Activated naive CD8-positive, alpha-beta T cell treated with anti-CD3 and anti-CD28 coated beads for 36 hours (primary cell): ENCODE data around the gene XPO1. TPM values are rescaled to one million over a fixed set of nuclear protein-coding genes. Genes with fewer than 3 reads are reported as not detected.
"Not testable (repeated sequence)": the region's sequence is repeated elsewhere in the genome, so short reads cannot be mapped to it uniquely, and the experiment has no call there.

Experiments used
- DNase-seq: peaks from one replicate; pipeline ENCODE4 v3.0.0; 2021
- H3K27ac Mint-ChIP-seq: one replicate; pipeline ENCODE4 v1.8.0; 2022; ENCODE audit warnings: mild to moderate bottlenecking, moderate library complexity, mixed read lengths
- H3K27me3 Mint-ChIP-seq: one replicate; pipeline ENCODE4 v1.8.0; 2022; ENCODE audit warnings: mild to moderate bottlenecking, mixed read lengths
- H3K36me3 Mint-ChIP-seq: one replicate; pipeline ENCODE4 v1.8.0; 2021; ENCODE audit warnings: mild to moderate bottlenecking, mixed read lengths
- H3K4me1 Mint-ChIP-seq: one replicate; pipeline ENCODE4 v1.8.0; 2021; ENCODE audit warnings: mixed read lengths
- H3K4me3 Mint-ChIP-seq: one replicate; pipeline ENCODE4 v1.8.0; 2022; ENCODE audit warnings: mild to moderate bottlenecking, moderate library complexity, mixed read lengths
- H3K9me3 Mint-ChIP-seq: one replicate; pipeline ENCODE4 v1.8.0; 2022; ENCODE audit warnings: mixed read lengths
- total RNA-seq, 2 experiments: library from RNA; stranded (reverse); gene quantifications; one replicate each; pipeline ENCODE4 v1.2.3, GENCODE V29; 2021

XPO1 gene
- total RNA-seq, 2 experiments from 2014 or later: 232 to 237 TPM

DNA sequence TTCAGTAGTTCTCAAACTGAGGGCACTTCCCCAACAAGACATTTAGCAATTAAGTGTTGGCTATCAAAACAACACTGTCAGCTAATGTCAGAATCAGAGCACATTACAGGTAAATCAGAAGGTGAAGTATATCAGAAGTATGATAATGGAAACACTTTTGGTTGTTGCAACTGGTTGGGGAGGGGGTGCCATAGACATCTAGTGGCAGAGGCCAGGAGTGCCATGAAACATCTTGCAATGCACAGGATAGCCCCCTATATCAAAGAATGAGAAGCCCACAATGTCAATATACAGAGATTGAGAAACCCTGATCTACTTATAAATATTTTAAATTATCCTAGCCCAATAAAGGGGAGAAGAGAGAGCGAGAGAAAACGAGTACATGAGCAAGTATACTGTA lies 4.9 kb upstream of the XPO1 start:
- H3K27me3 Mint-ChIP-seq: peaks cover 4% of the 10 kb centered on the region
- DNase-seq: no peak
- H3K36me3 Mint-ChIP-seq: peaks cover 2% of the 10 kb centered on the region
- no peak overlapping the region for H3K27ac Mint-ChIP-seq
- no peak overlapping the region for H3K4me3 Mint-ChIP-seq
- H3K9me3 Mint-ChIP-seq: no peaks in the 10 kb centered on the region
- H3K4me1 Mint-ChIP-seq: peaks cover 8% of the 10 kb centered on the region

DNA sequence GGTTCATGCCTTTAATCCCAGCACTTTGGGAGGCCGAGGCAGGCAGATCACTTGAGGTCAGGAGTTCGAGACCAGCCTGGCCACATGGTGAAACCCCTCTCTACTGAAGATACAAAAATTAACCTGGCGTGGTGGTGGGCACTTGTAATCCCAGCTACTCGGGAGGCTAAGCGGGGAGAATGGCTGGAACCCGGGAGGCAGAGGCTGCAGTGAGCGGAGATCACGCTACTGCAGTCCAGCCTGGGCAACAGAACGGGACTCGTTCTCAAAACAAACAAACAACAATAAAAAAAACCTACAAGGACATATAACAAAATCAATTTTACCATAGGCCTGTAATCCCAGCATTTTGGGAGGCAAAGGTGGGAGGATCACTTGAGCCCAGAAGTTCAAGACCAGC lies 2.0 kb upstream of the XPO1 start:
- H3K27ac Mint-ChIP-seq: peak overlapping the region; percentile 100
- H3K4me3 Mint-ChIP-seq, DNase-seq, H3K9me3 Mint-ChIP-seq: not testable (repeated sequence)
- H3K4me1 Mint-ChIP-seq: peaks cover 20% of the 10 kb centered on the region
- H3K27me3 Mint-ChIP-seq: peaks cover 10% of the 10 kb centered on the region
- H3K36me3 Mint-ChIP-seq: peaks cover 23% of the 10 kb centered on the region

DNA sequence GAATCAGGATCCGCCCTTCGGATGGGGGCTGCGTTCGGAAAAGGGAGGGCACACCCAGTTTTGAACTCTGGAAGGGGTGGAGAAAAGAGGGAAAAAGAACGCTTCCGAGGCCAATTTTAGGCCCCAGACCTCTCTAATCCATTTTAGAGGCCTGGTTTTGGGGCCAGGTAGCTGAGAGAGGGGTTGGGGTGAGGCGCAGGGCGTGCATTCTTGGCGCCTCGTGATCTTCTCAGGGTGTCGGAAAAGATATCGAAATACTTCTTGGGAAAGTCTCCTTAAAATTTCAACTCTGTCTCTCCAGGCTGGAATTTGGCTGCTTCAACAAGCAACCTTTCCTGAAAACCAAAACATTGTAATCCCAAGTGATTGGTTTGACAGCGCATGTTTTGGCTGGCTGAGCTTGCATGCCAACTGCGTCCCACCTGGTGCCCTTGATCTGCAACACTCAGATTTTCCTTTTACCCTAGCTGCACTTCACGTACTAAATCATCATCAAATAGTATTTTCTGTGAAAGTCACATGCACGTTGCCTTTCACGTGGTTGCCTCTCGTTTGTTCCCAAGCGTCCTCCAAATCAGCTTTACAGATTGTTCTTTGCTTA lies 864 bp upstream of the XPO1 start:
- H3K4me1 Mint-ChIP-seq: peaks cover 28% of the 10 kb centered on the region
- peak; percentile 70 for DNase-seq
- H3K4me3 Mint-ChIP-seq: peak overlapping the region; percentile 100
- H3K36me3 Mint-ChIP-seq: peaks cover 31% of the 10 kb centered on the region
- no peaks in the 10 kb centered on the region for H3K9me3 Mint-ChIP-seq
- peaks cover 10% of the 10 kb centered on the region for H3K27me3 Mint-ChIP-seq
- peak overlapping the region; percentile 100 for H3K27ac Mint-ChIP-seq

DNA sequence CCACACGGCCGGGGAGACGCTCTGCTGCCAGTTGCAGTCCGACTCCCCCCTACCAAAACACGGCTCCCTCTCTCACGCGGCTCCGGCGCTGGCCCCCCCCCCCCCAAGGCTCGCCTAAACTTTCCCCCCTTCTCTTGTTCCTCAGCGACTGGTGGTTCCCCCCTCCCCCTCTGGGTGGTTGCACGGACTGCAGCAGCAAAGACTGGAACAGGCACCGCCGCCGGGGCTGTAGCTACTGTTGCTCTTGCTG lies 281 bp downstream of the XPO1 start:
- H3K36me3 Mint-ChIP-seq: peaks cover 31% of the 10 kb centered on the region
- H3K27me3 Mint-ChIP-seq: peaks cover 10% of the 10 kb centered on the region
- no peak for DNase-seq
- H3K27ac Mint-ChIP-seq: peak overlapping the region; percentile 100
- H3K9me3 Mint-ChIP-seq: no peaks in the 10 kb centered on the region
- H3K4me3 Mint-ChIP-seq: peak overlapping the region; percentile 100
- peaks cover 32% of the 10 kb centered on the region for H3K4me1 Mint-ChIP-seq

DNA sequence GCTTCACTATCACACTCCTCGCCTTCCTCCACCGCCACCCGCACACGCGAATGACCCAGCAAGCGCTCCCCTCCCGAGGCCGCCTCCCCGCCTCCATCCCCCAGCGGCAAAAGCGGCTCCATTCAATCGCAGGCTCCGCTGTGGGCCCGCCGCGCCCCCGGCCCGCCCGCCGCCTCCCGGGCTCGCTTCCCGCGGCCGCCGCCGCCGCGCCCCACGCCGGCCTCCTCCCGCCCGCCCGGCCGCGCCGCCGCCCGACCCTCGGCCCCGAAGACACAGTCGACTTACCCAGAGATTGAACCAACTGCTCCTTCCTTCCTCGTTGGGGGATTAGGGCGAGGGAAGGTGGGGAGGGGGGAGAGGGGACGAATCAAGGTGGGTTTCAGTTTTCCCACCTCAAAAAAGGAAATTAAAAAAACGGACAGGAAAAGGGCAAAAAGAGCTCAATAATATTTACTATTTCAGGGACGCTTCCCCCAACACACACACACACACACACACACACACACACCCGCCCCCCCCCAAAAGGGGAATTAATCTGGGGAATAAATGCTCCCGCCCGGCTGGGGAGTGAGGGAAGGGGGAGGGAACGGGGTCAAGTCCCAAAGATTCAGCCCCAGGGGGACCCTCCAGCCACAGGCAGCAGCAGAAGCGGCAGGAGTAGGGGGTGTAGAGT lies 743 bp downstream of the XPO1 start:
- Mint-ChIP-seq H3K27me3 (peaks cover 10% of the 10 kb centered on the region), H3K4me1 (peaks cover 32% of the 10 kb centered on the region), H3K9me3 (no peaks in the 10 kb centered on the region), H3K36me3 (peaks cover 35% of the 10 kb centered on the region), H3K4me3 (peak overlapping the region; percentile 100), H3K27ac (peak overlapping the region; percentile 100)
- DNase-seq: peak; percentile 52

DNA sequence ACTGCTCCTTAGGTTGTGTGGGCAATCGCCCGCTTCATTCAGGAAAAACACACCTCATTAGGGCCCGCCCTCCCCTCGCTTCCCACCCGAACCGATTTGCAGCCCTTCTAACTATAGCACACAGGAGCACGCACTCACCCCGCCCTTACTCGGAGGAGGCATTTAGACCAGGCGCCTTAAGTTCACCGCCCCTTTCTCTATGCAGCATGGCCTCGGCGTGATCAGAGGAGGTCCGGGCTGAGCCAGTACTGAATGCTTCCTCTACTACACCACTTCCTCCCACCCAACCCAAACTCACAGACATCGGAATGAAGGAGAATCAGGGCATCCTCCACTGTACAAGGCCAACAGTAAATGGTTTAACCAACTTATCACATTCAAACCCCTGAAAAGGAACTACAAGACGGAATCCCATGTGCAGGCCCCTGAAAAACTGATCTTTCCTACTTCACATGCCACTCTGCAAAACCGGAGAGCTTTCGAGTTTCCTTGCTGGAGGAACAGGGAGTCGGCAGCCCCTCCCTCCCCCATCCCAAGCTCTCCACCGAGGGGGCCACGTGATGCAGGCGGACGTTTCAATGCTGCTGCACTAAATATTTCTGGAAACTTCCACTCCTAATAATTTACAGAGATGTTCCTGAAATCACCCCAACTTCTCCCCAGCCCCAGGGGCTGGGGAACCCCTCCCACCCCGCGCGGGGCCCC lies 1.4 kb downstream of the XPO1 start:
- Mint-ChIP-seq H3K36me3 (peaks cover 38% of the 10 kb centered on the region), H3K27ac (peak overlapping the region; percentile 98), H3K9me3 (no peaks in the 10 kb centered on the region), H3K27me3 (peaks cover 10% of the 10 kb centered on the region), H3K4me3 (peak overlapping the region; percentile 92), H3K4me1 (peaks cover 32% of the 10 kb centered on the region)
- peak; percentile 87 for DNase-seq

DNA sequence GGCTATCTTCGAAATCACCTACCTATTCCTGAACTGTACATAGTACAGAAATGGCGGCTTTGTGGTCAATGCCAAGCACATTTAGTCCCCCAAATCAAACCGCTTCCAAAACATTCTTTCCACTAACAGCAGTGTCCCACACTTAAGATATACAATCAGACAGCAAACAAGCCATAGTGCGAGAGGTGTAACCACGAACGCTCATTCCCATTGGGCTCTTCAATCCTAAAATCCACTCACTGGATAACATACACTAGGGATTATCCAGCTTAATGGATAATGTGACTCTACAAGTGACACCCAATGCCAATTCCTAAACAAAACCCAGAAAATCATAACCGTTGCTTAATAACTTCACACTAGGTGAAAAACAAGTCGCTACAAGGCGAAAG lies 2.0 kb downstream of the XPO1 start:
- Mint-ChIP-seq H3K9me3 (no peaks in the 10 kb centered on the region), H3K4me3 (peak overlapping the region; percentile 92), H3K4me1 (peaks cover 34% of the 10 kb centered on the region), H3K36me3 (peaks cover 42% of the 10 kb centered on the region), H3K27me3 (peaks cover 10% of the 10 kb centered on the region), H3K27ac (peak overlapping the region; percentile 98)
- peak; percentile 19 for DNase-seq

DNA sequence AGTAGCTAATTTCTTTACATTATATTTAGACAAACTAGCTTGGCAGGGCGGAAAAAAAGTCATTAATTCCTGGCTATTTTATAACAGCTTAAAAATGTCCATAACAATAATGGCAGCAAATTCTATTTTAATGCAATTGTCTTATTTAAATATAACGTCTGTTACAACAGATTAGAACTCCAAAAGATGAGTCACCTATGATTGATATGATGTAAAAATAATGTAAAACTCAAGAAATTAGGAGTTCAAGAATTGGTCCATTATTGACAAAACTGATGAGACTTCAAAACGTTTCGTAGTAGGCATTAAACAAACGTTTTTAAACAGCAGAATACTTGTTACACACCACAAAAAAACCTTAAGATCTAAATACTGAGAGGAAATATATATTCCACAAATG lies 2.7 kb downstream of the XPO1 start:
- peaks cover 44% of the 10 kb centered on the region for H3K36me3 Mint-ChIP-seq
- H3K9me3 Mint-ChIP-seq: no peaks in the 10 kb centered on the region
- DNase-seq: no peak
- H3K4me3 Mint-ChIP-seq: peak overlapping the region; percentile 92
- H3K27ac Mint-ChIP-seq: peak overlapping the region; percentile 98
- peaks cover 39% of the 10 kb centered on the region for H3K4me1 Mint-ChIP-seq
- peaks cover 10% of the 10 kb centered on the region for H3K27me3 Mint-ChIP-seq

DNA sequence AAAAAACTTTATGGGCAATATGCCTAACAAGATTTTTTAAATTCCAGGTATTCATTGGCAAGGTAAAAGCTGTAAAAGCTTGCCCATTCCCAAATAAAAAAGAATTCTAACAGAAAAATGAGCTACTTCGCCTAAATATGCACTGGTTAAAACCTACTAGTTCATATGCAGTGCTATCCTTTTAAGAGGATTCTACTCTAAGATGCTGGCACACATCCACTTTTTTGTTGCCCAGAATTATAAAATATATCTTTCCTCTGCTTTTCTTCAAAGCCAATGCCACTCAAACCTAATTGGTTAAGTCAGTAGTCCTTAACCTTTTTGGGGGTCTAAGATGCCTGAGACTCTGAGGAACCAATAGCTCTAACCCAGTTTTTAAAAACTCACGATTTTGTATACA lies 3.2 kb downstream of the XPO1 start:
- H3K4me1 Mint-ChIP-seq: peaks cover 44% of the 10 kb centered on the region
- peaks cover 10% of the 10 kb centered on the region for H3K27me3 Mint-ChIP-seq
- peak overlapping the region; percentile 92 for H3K4me3 Mint-ChIP-seq
- DNase-seq: no peak
- H3K36me3 Mint-ChIP-seq: peaks cover 48% of the 10 kb centered on the region
- H3K27ac Mint-ChIP-seq: peak overlapping the region; percentile 98
- H3K9me3 Mint-ChIP-seq: no peaks in the 10 kb centered on the region

DNA sequence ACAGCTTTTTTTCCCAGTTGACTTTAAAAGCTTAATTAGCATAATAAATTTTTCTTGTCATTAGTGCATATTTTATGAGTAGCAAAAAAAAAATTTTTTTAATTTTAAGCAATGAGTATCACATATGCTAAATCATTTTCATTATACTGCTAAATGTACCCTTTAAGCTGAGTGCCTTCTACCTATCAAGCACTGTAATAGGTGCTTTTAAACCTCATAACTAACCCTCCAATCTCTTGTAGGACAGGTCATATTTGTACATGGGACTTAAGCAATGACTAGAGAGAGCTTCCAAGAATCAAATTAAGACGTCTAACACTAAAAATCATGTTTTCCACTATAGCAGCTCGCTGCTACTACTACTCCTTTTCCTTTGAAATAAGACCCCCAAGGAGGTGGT lies 7.4 kb downstream of the XPO1 start:
- DNase-seq: no peak
- Mint-ChIP-seq H3K27ac (no peak overlapping the region), H3K27me3 (no peaks in the 10 kb centered on the region), H3K9me3 (no peaks in the 10 kb centered on the region), H3K4me1 (peaks cover 52% of the 10 kb centered on the region), H3K4me3 (no peak overlapping the region), H3K36me3 (peaks cover 45% of the 10 kb centered on the region)

DNA sequence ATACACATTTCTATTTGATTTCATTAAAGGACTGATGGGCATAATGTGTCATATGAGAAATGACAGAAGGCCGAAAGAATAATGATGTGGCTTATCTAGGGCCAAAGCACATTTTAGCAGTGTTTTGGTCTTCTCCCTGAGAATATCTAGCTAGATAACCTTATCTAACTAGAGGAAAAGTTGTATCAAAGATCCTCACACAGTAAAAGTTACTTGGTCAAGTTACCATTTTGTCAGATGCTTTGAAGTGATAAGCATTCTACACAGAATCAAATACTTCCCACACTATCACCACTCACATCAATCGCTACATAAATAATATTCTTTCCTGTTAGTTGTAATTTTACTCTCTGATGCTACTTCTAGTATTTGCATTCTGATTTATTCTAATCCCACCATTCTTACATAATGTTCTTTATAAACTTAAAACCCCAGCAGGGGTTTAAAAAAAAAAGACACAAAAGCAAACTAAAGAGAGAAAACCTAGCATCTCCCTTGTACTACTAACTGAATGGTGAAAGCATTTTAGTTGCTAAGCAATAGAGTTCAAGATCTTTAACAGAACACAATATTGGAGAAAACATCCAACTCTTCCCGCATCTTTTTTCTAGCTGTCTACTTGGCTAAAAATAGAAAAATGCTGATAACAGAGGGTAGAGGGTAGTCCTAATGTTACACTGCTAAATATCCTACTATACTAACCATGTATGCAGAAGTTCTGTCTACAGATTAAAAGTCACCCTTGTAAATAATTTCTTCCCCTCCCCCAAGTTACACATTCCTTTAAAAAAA lies 8.0 kb downstream of the XPO1 start:
- peaks cover 39% of the 10 kb centered on the region for H3K36me3 Mint-ChIP-seq
- H3K27ac Mint-ChIP-seq: no peak overlapping the region
- H3K9me3 Mint-ChIP-seq: no peaks in the 10 kb centered on the region
- DNase-seq: no peak
- H3K27me3 Mint-ChIP-seq: no peaks in the 10 kb centered on the region
- peaks cover 47% of the 10 kb centered on the region for H3K4me1 Mint-ChIP-seq
- H3K4me3 Mint-ChIP-seq: no peak overlapping the region

DNA sequence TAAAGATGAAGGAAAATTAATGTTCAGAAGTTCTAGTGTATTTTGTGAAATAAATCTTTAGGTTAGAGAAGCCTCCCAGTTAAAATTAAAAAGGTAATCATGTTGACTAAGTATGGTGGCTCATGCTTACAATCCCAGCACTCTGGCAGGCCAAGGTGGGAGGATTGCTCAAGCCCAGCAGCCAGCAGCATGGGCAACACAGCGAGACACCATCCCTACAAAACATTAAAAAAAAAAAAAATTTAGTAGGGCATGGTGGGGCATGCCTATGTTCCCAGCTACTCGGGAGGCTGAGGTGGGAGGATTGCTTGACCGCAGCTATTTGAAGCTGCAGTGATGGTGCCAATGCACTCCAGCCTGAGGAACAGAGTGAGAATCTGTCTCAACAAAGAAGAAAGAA lies 17.9 kb downstream of the XPO1 start:
- no peaks in the 10 kb centered on the region for H3K9me3 Mint-ChIP-seq
- H3K4me1 Mint-ChIP-seq: peaks cover 20% of the 10 kb centered on the region
- H3K36me3 Mint-ChIP-seq: peaks cover 14% of the 10 kb centered on the region
- H3K4me3 Mint-ChIP-seq: no peak overlapping the region
- no peak for DNase-seq
- H3K27me3 Mint-ChIP-seq: no peaks in the 10 kb centered on the region
- H3K27ac Mint-ChIP-seq: no peak overlapping the region

DNA sequence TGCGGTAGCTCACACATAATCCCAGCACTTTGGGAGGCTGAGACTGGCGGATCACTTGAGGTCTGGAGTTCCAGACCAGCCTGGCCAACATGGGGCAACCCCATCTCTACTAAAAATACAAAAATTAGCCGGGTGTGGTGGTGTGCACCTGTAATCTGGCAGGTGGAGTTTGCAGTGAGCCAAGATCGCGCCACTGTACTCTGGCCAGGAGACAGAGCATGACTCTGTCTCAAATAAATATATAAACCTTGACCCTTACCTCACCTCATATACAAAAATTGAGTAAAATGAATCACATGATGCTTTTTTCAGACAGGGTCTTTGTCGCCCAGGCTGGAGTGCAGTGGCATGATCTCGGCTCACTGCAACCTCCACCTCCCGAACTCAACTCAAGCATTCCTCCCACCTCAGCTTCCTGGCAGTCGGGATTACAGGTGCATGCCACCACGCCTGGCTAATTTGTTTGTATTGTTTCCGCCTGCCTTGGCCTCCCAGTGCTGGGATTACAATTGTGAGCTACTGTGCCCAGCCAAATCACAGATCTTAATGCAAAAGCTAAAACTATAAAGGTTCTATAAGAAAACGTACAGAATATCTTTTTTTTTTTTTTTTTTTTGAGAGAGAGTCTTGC lies 25.3 kb downstream of the XPO1 start:
- no peak overlapping the region for H3K4me3 Mint-ChIP-seq
- H3K27ac Mint-ChIP-seq: no peak overlapping the region
- no peaks in the 10 kb centered on the region for H3K9me3 Mint-ChIP-seq
- H3K4me1 Mint-ChIP-seq: peaks cover 17% of the 10 kb centered on the region
- peaks cover 26% of the 10 kb centered on the region for H3K36me3 Mint-ChIP-seq
- no peaks in the 10 kb centered on the region for H3K27me3 Mint-ChIP-seq
- DNase-seq: no peak

DNA sequence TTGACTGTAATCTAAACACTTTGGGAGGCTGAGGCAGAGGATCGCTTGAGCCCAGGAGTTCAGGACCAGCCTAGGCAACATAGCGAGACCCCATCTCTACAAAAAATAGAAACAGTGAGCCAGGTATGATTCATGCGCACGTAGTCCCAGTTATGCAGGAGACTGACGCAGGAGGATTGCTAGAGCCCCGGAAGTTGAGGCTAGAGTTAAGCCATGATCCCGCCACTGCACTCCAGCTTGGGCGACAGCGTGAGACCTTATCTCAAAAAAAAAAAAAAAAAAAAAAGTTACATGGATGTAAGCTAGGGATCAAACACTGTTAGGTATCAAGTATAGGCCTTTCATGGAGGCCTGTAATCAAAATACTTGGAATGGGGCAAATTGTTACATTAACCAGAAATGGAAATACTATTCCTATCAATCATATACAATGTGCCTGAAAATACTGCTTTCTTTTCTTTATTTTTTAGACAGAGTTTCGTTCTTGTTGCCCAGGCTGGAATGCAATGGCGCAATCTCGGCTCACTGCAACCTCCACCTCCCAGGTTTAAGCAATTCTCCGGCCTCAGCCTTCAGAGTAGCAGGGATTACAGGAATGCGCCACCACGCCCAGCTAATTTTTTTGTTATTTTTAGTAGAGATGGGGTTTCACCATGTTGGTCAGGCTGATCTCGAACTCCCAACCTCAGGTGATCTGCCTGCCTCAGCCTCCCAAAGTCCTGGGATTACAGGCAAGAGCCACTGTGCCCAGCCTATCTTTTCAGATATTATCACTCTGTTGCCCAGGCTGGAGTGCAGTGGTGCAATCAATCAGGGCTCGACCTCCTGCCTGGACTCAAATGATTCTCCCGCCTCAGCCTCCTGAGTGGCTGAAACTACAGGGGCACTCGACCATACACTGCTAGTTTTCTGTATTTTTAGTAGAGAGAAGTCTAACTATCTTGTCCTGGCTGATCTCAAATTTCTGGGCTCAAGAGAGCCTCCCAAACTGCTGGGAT lies 27.2 kb downstream of the XPO1 start:
- no peak overlapping the region for H3K27ac Mint-ChIP-seq
- no peak for DNase-seq
- no peaks in the 10 kb centered on the region for H3K27me3 Mint-ChIP-seq
- H3K4me3 Mint-ChIP-seq: no peak overlapping the region
- H3K9me3 Mint-ChIP-seq: no peaks in the 10 kb centered on the region
- peaks cover 18% of the 10 kb centered on the region for H3K4me1 Mint-ChIP-seq
- H3K36me3 Mint-ChIP-seq: peaks cover 27% of the 10 kb centered on the region
